SK-N-SH treated with all-trans-retinoic acid at 6 μM for 48 hours (cell line): Measurements from ENCODE around the gene LMF2.

Experiments used
- ARNTL ChIP-seq: fragments of 450-650 bp; formaldehyde crosslinking; IDR thresholded peaks from 2 replicates; pipeline ENCODE4 v1.5.0; 2020; ENCODE audit warnings: low read depth, mild to moderate bottlenecking, moderate library complexity, borderline replicate concordance
- BACH2 ChIP-seq: fragments of 250-450 bp; sonication (Bioruptor Pico); IDR thresholded peaks from 2 replicates; pipeline ENCODE4 v1.9.0; 2021; ENCODE audit warnings: mild to moderate bottlenecking, borderline replicate concordance
- CSRNP3 ChIP-seq: fragments of 250-450 bp; sonication (Bioruptor Pico); IDR thresholded peaks from 2 replicates; pipeline ENCODE4 v1.5.1; 2021; ENCODE audit warnings: mild to moderate bottlenecking, moderate library complexity
- TCF4 ChIP-seq: fragments of 250-450 bp; sonication (Bioruptor Pico); IDR thresholded peaks from 2 replicates; pipeline ENCODE4 v1.8.0; 2021; ENCODE audit warnings: mild to moderate bottlenecking, moderate library complexity, borderline replicate concordance
- ZFP3 ChIP-seq: fragments of 250-450 bp; sonication (Bioruptor Pico); IDR thresholded peaks from 2 replicates; pipeline ENCODE4 v1.5.0; 2020; ENCODE audit warnings: mild to moderate bottlenecking, moderate library complexity
- TF ChIP-seq, protein P1 (sequence below): fragments of 250-450 bp; sonication (Bioruptor Pico); IDR thresholded peaks from 2 replicates; pipeline ENCODE4 v1.5.1; 2020; ENCODE audit warnings: low read depth, mild to moderate bottlenecking, moderate library complexity
- TF ChIP-seq, protein P2 (sequence below): fragments of 250-450 bp; sonication (Bioruptor Pico); IDR thresholded peaks from 2 replicates; pipeline ENCODE4 v1.8.0; 2021; ENCODE audit warnings: low read depth, mild to moderate bottlenecking, moderate library complexity, borderline replicate concordance
- TF ChIP-seq, protein P3 (sequence below): fragments of 250-450 bp; sonication (Bioruptor Pico); IDR thresholded peaks from 2 replicates; pipeline ENCODE4 v1.8.0; 2020; ENCODE audit warnings: mild to moderate bottlenecking, moderate library complexity, borderline replicate concordance

GRCh38 chr22:50519151-50519550 is 11.6 kb upstream of the LMF2 start:
- TF ChIP-seq BACH2: no peak
- no peak for TF ChIP-seq TCF4
- TF ChIP-seq ZFP3 (CRISPR knock-in tag): no peak
- TF ChIP-seq, protein P1, sequence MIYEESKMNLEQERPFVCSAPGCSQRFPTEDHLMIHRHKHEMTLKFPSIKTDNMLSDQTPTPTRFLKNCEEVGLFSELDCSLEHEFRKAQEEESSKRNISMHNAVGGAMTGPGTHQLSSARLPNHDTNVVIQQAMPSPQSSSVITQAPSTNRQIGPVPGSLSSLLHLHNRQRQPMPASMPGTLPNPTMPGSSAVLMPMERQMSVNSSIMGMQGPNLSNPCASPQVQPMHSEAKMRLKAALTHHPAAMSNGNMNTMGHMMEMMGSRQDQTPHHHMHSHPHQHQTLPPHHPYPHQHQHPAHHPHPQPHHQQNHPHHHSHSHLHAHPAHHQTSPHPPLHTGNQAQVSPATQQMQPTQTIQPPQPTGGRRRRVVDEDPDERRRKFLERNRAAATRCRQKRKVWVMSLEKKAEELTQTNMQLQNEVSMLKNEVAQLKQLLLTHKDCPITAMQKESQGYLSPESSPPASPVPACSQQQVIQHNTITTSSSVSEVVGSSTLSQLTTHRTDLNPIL: no peak
- TF ChIP-seq, protein P2, sequence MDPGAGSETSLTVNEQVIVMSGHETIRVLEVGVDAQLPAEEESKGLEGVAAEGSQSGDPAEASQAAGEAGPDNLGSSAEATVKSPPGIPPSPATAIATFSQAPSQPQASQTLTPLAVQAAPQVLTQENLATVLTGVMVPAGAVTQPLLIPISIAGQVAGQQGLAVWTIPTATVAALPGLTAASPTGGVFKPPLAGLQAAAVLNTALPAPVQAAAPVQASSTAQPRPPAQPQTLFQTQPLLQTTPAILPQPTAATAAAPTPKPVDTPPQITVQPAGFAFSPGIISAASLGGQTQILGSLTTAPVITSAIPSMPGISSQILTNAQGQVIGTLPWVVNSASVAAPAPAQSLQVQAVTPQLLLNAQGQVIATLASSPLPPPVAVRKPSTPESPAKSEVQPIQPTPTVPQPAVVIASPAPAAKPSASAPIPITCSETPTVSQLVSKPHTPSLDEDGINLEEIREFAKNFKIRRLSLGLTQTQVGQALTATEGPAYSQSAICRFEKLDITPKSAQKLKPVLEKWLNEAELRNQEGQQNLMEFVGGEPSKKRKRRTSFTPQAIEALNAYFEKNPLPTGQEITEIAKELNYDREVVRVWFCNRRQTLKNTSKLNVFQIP (CRISPR knock-in tag): no peak
- TF ChIP-seq CSRNP3 (CRISPR knock-in tag): no peak
- TF ChIP-seq, protein P3, sequence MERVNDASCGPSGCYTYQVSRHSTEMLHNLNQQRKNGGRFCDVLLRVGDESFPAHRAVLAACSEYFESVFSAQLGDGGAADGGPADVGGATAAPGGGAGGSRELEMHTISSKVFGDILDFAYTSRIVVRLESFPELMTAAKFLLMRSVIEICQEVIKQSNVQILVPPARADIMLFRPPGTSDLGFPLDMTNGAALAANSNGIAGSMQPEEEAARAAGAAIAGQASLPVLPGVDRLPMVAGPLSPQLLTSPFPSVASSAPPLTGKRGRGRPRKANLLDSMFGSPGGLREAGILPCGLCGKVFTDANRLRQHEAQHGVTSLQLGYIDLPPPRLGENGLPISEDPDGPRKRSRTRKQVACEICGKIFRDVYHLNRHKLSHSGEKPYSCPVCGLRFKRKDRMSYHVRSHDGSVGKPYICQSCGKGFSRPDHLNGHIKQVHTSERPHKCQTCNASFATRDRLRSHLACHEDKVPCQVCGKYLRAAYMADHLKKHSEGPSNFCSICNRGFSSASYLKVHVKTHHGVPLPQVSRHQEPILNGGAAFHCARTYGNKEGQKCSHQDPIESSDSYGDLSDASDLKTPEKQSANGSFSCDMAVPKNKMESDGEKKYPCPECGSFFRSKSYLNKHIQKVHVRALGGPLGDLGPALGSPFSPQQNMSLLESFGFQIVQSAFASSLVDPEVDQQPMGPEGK (CRISPR knock-in tag): no peak
- TF ChIP-seq ARNTL (CRISPR knock-in tag): no peak
